HepG2 (cell line): ENCODE measurements around the gene VAC14. TPM values are rescaled to one million over a fixed set of nuclear protein-coding genes. Genes with fewer than 3 reads are reported as not detected.

Source experiments
- ARID2 ChIP-seq: sonication (generic); formaldehyde crosslinking; IDR thresholded peaks from 2 replicates; pipeline ENCODE4 v1.8.1; 2022; ENCODE audit warnings: mild to moderate bottlenecking, missing genetic modification reagents, borderline replicate concordance
- CBX2 ChIP-seq, 2 experiments: fragments of 200-600 bp in 1 of 2; sonication (generic); formaldehyde crosslinking in 1 of 2; IDR thresholded peaks; 2 replicates each; pipeline versions ENCODE4 v1.7.0 to v1.8.1; 2018 to 2022; ENCODE audit warnings: low read depth in 2 of 2, low read length in 1 of 2, mild to moderate bottlenecking in 1 of 2, missing genetic modification reagents in 1 of 2
- HNRNPL ChIP-seq: fragments of 200-400 bp; formaldehyde crosslinking; IDR thresholded peaks from 2 replicates; pipeline ENCODE4 v1.6.1; 2017; ENCODE audit warnings: mild to moderate bottlenecking, low read depth, low read length
- MEIS1 ChIP-seq: sonication (generic); formaldehyde crosslinking; IDR thresholded peaks from 2 replicates; pipeline ENCODE4 v1.9.0; 2021; ENCODE audit warnings: mild to moderate bottlenecking, missing genetic modification reagents, moderate library complexity, borderline replicate concordance
- MXI1 ChIP-seq: IDR thresholded peaks from 3 replicates; pipeline ENCODE4 v1.6.1; 2012; ENCODE audit warnings: low read depth, low read length, inconsistent platforms, borderline replicate concordance
- SKI ChIP-seq: fragments of 450-650 bp; IDR thresholded peaks from one replicate; pipeline ENCODE4 v1.6.1; 2018; ENCODE audit warnings: mild to moderate bottlenecking; ENCODE audit not compliant: partially characterized antibody
- SMC3 ChIP-seq: IDR thresholded peaks from 2 replicates; pipeline ENCODE4 v1.6.1; 2011; ENCODE audit warnings: low read length, improper control_type of control experiment
- TCF7L2 ChIP-seq: IDR thresholded peaks from 2 replicates; pipeline ENCODE4 v1.6.1; 2011; ENCODE audit warnings: mild to moderate bottlenecking, low read depth, low read length, moderate library complexity
- TRIM24 ChIP-seq: sonication (generic); formaldehyde crosslinking; IDR thresholded peaks from 2 replicates; pipeline ENCODE4 v1.8.0; 2022; ENCODE audit warnings: mild to moderate bottlenecking, missing genetic modification reagents
- U2AF2 ChIP-seq: fragments of 200-400 bp; formaldehyde crosslinking; IDR thresholded peaks from 2 replicates; pipeline ENCODE4 v1.6.1; 2017; ENCODE audit warnings: low read depth, mild to moderate bottlenecking, low read length
- WIZ ChIP-seq: sonication (generic); formaldehyde crosslinking; IDR thresholded peaks from 2 replicates; pipeline ENCODE4 v1.5.1; 2020; ENCODE audit warnings: mild to moderate bottlenecking, missing genetic modification reagents
- ZFP36L1 ChIP-seq: sonication (generic); formaldehyde crosslinking; IDR thresholded peaks from 2 replicates; pipeline ENCODE4 v1.8.0; 2022; ENCODE audit warnings: mild to moderate bottlenecking, missing genetic modification reagents, moderate library complexity
- ZNF263 ChIP-seq: sonication (generic); formaldehyde crosslinking; IDR thresholded peaks from 2 replicates; pipeline ENCODE4 v1.4.0; 2020; ENCODE audit warnings: missing genetic modification reagents
- ZNF546 ChIP-seq: sonication (generic); formaldehyde crosslinking; conservative IDR thresholded peaks from 2 replicates; pipeline ENCODE4 v1.8.1; 2023; ENCODE audit warnings: mild to moderate bottlenecking, missing genetic modification reagents
- ZNF564 ChIP-seq: sonication (generic); formaldehyde crosslinking; IDR thresholded peaks from 2 replicates; pipeline ENCODE4 v1.8.1; 2023; ENCODE audit warnings: mild to moderate bottlenecking, missing genetic modification reagents
- ZNF569 ChIP-seq: sonication (generic); formaldehyde crosslinking; IDR thresholded peaks from 2 replicates; pipeline ENCODE4 v1.5.0; 2020; ENCODE audit warnings: mild to moderate bottlenecking, missing genetic modification reagents, moderate library complexity, borderline replicate concordance
- ZNF749 ChIP-seq: sonication (generic); formaldehyde crosslinking; IDR thresholded peaks from 2 replicates; pipeline ENCODE4 v1.8.0; 2022; ENCODE audit warnings: mild to moderate bottlenecking, missing genetic modification reagents, moderate library complexity, borderline replicate concordance
- polyA plus RNA-seq, 8 experiments: library from polyadenylated mRNA; depleted of rRNA in 3 of 8; stranded (reverse) in 7 of 8; unstranded in 1 of 8; fragments of >200 nt; fragmentation: Illumina TruSeq in 4 of 8; extraction: Trizol in 4 of 8; gene quantifications; 2 replicates each; pipeline versions ENCODE4 v1.2.1 to v1.2.3, GENCODE V29; 2011 to 2016; ENCODE audit warnings: low read depth in 4 of 8, missing spikeins in 1 of 8, mixed read lengths in 1 of 8; ENCODE audit not compliant: insufficient read depth in 1 of 8
- total RNA-seq, 5 experiments: library from RNA; depleted of rRNA; stranded (reverse); fragments of >200 nt; fragmentation: Illumina TruSeq; extraction: Trizol; gene quantifications; 2 replicates each; pipeline ENCODE4 v1.2.3, GENCODE V29; 2016; ENCODE audit warnings: low read depth in 1 of 5
- TF ChIP-seq, protein P1 (sequence below): sonication (generic); formaldehyde crosslinking; IDR thresholded peaks from 2 replicates; pipeline ENCODE4 v1.9.0; 2021; ENCODE audit warnings: mild to moderate bottlenecking, missing genetic modification reagents
- TF ChIP-seq, protein P2 (sequence below): sonication (generic); formaldehyde crosslinking; IDR thresholded peaks from 2 replicates; pipeline ENCODE4 v1.4.0; 2020; ENCODE audit warnings: missing genetic modification reagents
- TF ChIP-seq, protein P3 (sequence below): sonication (generic); formaldehyde crosslinking; IDR thresholded peaks from 2 replicates; pipeline ENCODE4 v1.8.0; 2022; ENCODE audit warnings: missing genetic modification reagents, mild to moderate bottlenecking, moderate library complexity, borderline replicate concordance

Gene VAC14
- total and polyA plus RNA-seq, 2 of the 13 experiments (the other 11 are each of a cell fraction or from before 2014, with no cell fraction given), result 23.5 to 24.6 TPM

DNA sequence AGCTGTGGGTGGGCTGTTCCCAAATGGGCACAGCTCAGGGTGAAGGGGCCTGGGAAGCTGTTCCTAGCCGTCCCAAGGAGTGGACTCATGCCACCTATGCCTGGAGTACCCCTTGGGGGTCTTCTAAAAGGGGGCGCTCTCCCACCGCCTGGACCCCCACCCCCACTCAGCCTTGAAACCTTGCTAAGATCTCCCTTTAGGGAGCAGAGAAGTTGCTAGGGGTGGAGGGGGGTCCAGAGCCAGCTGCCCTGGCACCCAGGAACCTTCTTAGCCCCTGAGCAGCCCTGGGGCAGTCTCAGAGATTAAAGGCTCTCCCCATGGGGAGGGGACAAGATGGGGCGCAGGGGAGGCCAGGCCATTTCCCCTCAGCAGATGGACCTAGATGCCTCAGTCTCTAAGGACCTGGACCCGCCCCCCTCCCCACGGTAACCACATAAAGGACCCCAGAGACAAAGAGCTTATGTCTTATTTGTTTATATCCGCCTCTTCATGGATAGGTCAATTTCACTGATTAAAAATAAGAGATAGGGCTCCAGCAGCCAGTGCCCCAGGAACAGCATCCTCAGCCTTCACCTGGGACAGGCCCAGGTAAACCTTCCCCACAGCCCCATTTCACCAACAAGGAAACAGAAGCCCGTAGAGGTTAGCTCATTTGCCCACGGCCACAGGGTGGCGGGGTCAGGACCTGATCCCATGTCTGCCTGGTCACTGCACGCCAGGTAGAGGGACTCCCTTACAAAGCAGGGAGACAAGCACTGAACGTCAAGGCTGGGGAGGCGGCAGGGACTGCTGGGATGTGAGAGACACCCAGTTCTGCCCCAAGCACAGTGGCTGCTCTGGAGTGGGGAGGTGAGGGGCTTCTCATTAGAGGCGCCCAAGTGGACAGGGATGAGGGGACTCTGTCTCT lies 118.5 kb downstream of the VAC14 start (continued):
- TF ChIP-seq U2AF2, result peak; percentile 5; the same call in 1 of the 2 replicates
- TF ChIP-seq SMC3, result 0 out of 2 replicates have a peak, but pooled peaks have one; percentile 36
- peak; percentile 25; the same call in 1 of the 3 replicates for TF ChIP-seq MXI1
- no peak; the same call in 1 of the 2 replicates for TF ChIP-seq MEIS1 (CRISPR knock-in tag)
- no peak for TF ChIP-seq TRIM24 (CRISPR knock-in tag)
- no peak for TF ChIP-seq ZNF263 (CRISPR knock-in tag)
- 0 out of 2 replicates have a peak, but pooled peaks have one; percentile 19 for TF ChIP-seq ZFP36L1
- no peak for TF ChIP-seq TCF7L2
- peak; percentile 14; the same call in 1 of the 2 replicates for TF ChIP-seq ZNF564 (CRISPR knock-in tag)
- TF ChIP-seq ZNF749 (CRISPR knock-in tag), result peak; percentile 73; the same call in 1 of the 2 replicates
- TF ChIP-seq SKI, result no peak
- no peak for TF ChIP-seq ARID2 (CRISPR knock-in tag)
- no peak for TF ChIP-seq ZNF569 (CRISPR knock-in tag)
- no peak for TF ChIP-seq CBX2 (IDR thresholded peaks at IDR 0.05; ENCODE audit: low read depth, low read length)
- no peak for TF ChIP-seq CBX2 (CRISPR knock-in tag; IDR thresholded peaks at IDR 0.05; ENCODE audit: low read depth)
- TF ChIP-seq HNRNPL, result peak; percentile 99
- TF ChIP-seq, protein P1, sequence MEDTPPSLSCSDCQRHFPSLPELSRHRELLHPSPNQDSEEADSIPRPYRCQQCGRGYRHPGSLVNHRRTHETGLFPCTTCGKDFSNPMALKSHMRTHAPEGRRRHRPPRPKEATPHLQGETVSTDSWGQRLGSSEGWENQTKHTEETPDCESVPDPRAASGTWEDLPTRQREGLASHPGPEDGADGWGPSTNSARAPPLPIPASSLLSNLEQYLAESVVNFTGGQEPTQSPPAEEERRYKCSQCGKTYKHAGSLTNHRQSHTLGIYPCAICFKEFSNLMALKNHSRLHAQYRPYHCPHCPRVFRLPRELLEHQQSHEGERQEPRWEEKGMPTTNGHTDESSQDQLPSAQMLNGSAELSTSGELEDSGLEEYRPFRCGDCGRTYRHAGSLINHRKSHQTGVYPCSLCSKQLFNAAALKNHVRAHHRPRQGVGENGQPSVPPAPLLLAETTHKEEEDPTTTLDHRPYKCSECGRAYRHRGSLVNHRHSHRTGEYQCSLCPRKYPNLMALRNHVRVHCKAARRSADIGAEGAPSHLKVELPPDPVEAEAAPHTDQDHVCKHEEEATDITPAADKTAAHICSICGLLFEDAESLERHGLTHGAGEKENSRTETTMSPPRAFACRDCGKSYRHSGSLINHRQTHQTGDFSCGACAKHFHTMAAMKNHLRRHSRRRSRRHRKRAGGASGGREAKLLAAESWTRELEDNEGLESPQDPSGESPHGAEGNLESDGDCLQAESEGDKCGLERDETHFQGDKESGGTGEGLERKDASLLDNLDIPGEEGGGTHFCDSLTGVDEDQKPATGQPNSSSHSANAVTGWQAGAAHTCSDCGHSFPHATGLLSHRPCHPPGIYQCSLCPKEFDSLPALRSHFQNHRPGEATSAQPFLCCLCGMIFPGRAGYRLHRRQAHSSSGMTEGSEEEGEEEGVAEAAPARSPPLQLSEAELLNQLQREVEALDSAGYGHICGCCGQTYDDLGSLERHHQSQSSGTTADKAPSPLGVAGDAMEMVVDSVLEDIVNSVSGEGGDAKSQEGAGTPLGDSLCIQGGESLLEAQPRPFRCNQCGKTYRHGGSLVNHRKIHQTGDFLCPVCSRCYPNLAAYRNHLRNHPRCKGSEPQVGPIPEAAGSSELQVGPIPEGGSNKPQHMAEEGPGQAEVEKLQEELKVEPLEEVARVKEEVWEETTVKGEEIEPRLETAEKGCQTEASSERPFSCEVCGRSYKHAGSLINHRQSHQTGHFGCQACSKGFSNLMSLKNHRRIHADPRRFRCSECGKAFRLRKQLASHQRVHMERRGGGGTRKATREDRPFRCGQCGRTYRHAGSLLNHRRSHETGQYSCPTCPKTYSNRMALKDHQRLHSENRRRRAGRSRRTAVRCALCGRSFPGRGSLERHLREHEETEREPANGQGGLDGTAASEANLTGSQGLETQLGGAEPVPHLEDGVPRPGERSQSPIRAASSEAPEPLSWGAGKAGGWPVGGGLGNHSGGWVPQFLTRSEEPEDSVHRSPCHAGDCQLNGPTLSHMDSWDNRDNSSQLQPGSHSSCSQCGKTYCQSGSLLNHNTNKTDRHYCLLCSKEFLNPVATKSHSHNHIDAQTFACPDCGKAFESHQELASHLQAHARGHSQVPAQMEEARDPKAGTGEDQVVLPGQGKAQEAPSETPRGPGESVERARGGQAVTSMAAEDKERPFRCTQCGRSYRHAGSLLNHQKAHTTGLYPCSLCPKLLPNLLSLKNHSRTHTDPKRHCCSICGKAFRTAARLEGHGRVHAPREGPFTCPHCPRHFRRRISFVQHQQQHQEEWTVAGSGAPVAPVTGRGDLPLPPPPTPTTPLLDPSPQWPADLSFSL, result no peak
- TF ChIP-seq WIZ (CRISPR knock-in tag), result no peak
- TF ChIP-seq, protein P2, sequence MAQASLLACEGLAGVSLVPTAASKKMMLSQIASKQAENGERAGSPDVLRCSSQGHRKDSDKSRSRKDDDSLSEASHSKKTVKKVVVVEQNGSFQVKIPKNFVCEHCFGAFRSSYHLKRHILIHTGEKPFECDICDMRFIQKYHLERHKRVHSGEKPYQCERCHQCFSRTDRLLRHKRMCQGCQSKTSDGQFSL (CRISPR knock-in tag), result 0 out of 2 replicates have a peak, but pooled peaks have one; percentile 51
- TF ChIP-seq, protein P3, sequence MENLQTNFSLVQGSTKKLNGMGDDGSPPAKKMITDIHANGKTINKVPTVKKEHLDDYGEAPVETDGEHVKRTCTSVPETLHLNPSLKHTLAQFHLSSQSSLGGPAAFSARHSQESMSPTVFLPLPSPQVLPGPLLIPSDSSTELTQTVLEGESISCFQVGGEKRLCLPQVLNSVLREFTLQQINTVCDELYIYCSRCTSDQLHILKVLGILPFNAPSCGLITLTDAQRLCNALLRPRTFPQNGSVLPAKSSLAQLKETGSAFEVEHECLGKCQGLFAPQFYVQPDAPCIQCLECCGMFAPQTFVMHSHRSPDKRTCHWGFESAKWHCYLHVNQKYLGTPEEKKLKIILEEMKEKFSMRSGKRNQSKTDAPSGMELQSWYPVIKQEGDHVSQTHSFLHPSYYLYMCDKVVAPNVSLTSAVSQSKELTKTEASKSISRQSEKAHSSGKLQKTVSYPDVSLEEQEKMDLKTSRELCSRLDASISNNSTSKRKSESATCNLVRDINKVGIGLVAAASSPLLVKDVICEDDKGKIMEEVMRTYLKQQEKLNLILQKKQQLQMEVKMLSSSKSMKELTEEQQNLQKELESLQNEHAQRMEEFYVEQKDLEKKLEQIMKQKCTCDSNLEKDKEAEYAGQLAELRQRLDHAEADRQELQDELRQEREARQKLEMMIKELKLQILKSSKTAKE, result no peak
- peak; percentile 63; the same call in 1 of the 2 replicates for TF ChIP-seq ZNF546
